ENCODE results near the gene FAM43B.
"Not testable (repeated sequence)": the region's sequence is repeated elsewhere in the genome, so short reads cannot be mapped to it uniquely, and the experiment has no call there.

Gene FAM43B, protein sequence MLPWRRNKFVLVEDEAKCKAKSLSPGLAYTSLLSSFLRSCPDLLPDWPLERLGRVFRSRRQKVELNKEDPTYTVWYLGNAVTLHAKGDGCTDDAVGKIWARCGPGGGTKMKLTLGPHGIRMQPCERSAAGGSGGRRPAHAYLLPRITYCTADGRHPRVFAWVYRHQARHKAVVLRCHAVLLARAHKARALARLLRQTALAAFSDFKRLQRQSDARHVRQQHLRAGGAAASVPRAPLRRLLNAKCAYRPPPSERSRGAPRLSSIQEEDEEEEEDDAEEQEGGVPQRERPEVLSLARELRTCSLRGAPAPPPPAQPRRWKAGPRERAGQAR

DNA sequence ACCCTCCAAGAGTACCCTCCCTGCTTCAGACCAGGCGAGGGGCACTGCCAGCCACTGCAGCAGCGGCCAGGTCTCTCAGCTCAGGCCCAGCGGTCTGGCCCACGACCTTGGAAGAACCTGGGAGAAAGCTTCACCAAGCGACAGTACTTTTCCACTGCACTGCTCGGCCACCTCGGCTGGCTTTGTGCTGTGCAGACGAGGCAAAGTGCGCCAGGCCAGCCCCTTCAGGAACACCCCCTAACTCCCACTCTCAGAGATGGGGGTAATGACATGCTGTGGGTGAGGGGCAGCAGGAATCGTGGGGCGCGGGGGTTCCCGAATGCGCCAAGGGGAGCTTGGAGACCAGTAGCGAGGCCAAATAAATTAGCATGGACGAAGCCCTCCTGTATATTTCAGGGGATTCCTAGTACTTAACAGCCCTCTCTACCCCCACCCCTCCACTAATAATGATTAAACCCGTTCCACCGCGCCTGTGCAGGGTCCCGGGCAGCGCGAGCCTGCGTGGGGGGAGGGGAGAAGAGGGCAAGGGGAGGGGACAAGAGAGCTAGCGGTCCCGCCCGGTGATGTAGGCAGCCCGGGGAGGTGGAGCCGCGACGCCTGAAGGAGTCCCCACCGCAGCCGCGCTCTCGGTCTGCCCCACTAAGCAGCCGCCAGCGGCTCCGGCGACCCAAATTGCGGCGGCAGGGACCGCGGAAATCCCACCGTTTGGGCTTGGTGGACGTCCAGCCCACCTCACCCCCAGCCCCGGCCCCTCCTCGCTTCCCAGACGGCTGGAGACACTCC, at the start of gene FAM43B:
Gene FAM43B (plus strand): TSS at position 629 of the 783 bp plus-strand sequence. CDS start 401 bp downstream, outside the sequence.
- DNase-seq, result no peak

DNA sequence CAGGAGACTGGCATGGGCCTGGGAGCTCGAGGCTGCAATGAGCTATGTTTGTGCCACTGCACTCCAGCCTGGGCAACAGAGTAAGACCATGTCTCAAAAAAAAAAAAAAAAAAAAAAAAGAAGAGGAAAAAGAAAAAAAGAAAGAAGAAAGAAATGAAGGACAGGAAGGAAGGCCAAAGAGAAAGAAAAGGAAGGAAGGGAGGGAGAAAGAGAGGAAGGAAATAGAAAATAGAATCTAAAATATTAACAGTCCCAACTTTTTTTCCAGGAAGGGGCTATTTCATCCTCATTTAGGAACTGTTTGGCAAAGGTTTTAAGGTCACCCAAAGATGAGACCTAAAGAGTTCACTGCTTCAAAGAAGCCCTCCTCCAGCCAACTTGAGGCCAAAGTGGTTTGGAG, 46.9 kb upstream of the FAM43B start:
- DNase-seq, result no peak

DNA sequence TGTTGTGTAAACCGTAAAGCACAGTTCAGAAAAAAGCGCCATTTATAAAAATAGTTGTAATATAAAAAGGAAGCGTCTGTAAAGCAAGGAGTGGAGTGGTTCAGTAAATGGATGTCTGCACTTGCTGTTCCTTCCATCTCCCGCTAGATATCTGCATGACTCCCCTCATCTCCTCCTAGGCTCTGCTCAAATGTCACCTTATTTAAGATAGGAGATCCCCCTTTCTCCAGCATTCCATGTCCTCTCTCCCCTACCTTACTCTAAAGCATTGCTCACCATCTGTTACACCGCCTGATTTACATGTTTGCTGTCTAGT, 45.2 kb upstream of the FAM43B start:
- DNase-seq, result no peak

DNA sequence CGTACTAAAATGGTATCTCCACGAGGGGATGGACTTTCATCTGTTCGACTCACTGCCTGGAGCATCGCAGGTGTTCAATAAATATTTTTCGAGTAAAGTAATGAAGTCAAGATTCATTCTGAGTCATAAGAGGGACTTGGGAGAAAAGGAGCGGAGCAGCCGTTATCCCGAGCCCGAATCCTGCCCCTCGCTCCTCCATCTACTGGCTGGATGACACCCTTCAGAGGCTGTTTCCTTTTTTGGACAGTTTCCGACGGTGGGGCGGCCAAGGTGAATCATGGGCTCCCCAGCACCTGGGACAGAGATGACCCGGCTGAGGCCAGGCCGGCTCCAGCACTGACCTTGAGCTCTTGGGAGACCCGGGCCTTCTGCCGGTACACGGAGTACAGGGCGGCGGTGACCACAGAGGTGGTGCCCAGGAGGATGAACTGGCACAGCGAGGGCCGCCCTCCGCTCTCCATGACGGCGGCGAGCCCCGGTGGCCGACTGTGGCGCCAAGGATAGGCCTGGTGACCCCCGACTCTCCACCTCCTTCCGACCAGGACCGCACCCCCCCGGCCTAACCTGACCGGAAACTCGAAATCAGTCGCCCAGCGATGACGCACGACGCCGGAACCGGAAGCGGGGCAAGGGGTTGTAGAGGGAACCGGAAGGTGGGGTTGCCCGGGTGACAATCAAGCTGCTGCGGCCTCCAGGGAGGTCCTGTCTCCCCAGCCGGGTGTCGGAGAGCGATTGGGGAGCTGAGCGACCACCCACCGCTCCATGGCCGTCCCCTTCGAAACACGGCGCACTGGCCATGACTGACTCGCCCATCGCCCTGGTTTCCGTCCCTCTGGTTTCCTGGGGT, 44.6 kb upstream of the FAM43B start, which contains the start of gene MUL1:
Gene MUL1 (minus strand): TSS at position 588 of the 847 bp plus-strand sequence. CDS start 127 bp downstream, at position 461.
- DNase-seq, result peak; percentile 66

DNA sequence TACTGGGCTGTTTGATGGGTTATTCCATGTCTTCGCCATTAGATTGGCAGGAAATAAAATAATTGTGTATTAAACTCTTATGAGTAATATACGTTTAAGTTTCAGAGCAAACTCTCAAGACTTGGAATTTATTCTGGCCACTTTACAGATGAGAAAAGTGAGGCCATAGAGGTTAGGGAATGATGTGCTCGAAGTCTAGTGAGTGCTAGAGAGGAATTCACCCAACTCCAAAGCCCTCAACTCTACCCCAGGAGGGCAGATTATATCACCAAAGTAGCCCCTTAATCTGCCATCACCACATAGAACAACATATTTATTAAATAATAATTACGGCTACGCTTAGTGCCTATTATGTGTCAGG, 44.0 kb upstream of the FAM43B start:
- no peak for DNase-seq

DNA sequence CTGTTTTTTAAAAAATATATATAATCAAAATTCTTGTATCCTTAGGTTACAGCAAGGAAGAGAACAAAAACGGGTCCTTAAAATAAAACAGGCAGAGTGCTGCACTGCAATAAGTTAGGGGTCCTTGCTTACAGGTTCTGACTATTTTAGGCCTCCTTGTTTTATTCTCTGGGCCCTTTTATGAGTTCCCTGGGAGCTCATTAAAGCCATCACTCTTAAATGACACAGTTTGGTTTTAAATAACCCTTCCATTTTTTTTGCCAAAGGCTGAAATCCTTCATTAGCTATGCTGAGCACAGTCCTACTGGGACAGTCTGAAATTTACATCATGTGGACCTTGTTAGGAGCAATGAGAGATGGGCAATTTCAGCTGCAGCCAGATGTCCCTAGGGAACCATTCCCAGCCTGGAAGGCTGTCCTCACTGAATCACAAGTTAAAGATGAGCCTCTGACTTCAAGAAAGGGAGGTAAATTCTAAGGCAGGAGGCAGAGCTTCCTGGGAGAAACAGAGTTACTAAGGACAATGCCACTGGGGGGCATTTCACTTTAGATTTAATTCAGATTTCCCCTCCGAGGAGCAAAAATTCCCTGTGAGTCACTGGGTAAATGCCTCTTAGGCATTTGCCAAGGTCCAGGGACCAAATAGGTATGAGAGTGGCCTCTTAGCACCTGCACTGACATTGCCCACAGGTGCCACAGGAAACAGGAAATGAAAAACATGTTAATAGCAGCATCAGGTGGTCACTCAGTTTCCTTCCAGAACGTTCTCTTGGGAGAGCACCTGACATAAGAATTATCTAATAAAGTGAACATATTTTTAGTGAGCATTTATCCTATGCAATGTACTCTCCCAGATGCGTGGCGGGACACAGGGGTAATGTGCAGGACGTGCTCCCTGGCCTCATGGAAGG, 40.6 kb upstream of the FAM43B start:
- DNase-seq, result no peak

DNA sequence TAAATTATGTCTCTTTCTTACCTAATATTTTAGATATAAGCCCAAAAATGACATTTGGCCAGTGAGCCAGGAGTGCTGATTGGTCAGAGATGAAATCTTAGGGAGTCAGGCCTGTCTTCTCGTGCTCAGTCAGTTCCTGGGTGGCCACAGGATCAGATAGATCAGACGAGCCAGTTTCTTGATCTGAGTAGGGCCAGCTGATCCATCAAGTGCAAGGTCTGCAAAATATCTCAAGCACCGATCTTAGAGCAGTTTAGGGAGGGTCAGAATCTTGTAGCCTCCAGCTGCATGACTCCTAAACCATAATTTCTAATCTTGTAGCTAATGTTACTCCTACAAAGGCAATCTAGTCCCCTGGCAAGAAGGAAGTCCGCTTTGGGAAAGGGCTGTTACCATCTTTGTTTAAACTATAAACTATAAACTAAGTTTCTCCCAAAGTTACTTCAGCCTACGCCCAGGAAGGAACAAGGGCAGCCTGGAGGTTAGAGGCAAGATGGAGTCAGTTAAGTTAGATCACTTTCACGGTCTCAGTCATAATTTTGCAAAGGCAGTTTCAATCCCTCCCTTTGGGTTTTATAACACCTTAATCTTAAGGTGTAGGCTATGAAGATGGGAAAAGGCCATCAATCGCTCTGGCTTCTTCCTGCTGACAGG, 32.6 kb upstream of the FAM43B start:
- DNase-seq, result not testable (repeated sequence)

DNA sequence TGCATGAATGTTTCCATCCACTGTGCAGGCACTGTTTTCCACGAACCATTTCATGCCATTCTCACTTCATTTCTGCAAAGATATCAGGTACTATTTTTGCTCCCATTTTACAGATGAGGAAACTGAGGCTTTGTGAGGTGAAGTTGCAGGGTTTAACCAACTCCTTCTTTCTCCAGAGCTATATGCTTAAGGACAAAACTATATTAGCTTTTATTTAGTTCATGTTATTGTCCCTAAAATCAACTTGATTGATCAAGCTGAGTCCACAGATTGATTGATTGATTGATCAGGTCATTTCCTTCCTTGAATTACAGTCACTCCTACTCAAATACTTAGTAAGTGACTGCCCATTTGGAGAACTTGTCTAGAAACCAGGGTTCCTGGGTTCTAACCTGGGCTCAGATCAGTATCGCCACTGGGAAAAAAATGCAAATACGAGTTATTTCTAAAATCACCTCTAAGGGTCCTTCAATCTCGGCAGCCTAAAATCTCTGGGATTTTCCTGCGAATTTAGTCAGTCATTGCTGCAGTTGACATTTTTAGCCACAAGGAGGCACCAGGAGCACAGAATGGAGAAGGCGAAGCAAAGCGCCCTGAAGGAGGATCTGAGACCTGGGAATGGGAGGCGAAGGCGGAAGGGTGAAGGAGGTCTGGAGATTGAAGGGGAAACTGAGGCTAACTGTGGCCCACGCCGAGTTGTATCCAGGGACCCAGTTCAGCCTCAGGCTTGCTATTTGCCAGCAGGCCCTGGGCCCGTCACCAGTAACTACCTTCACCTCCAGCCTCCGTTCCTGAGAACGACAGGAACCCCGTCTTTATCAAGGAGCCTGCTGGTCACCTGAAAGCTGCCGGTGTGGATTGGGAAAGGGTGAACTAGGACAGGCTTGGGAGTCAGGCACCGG, 30.2 kb upstream of the FAM43B start:
- DNase-seq, result peak; percentile 58

DNA sequence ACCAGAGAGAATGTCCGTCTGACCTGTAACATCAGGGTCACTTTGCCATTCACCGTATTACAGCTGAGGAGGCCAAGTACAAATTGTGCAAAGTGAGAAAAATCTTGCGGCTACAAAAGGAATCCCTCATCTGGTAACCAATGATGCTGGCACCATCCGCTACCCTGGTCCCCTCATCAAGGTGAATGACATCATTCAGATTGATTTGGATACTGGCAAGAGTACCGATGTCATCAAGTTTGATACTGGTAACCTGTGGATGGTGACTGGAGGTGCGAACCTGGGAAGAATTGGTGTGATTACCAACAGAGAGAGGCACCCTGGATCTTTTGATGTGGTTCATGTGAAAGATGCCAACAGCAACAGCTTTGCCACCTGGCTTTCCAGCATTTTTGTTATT, 26.1 kb upstream of the FAM43B start:
- no peak for DNase-seq

DNA sequence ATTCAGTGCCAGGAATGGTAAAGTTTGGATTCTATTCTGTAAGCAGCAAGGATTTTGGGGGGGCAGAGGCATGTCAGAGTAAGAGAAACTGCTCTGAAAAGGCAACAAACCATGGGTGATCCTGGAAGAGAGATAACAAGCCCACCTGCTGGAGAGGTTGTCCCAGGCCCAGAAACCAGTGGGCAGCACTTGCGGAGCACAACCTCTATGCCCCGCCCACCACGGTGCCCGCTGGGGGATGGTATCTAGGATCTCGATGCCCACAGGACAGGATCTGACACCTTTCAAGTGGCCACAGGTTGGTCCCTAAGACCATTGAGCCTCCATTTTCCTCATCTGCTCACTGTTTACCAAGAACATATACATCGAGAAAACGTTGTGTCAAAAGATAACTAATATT, 24.2 kb upstream of the FAM43B start:
- no peak for DNase-seq

DNA sequence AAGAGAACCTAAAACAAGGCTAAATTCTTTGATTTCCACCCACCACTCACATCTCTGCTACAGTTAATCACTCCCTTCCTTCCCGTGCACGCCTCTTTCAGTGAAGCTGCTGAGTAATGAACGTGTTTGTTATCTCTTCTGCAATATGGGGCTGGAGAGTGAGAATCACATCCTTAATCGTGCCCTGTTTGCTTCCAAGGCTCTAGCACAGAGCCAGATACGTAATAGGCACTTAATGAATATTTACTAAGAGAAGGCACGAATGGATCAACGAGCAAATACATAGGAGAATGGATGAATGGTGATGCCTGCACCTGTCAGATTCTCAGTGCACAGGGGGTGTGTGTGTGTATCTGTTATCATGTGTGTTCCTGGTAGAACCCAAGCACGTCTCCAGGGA, 22.1 kb upstream of the FAM43B start:
- no peak for DNase-seq

DNA sequence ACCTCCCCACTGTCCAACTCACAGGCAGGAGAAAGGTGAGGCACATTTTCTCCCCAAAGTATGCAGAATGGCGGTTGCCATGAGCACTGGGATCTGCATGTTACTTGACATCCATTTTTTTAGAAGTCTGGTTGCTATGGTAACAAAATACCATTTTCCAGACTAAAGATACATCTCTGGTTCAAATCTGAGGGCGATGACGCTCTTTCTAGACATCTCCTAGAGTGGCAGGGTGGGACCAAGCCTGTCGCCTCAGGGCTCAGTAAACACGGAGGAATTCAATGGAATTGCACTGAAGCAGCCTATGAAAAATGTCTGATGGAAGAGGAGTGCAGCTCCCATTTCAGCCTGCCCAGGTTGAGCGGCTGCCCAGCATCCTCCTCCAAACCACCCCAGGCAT, 21.5 kb upstream of the FAM43B start:
- no peak for DNase-seq

DNA sequence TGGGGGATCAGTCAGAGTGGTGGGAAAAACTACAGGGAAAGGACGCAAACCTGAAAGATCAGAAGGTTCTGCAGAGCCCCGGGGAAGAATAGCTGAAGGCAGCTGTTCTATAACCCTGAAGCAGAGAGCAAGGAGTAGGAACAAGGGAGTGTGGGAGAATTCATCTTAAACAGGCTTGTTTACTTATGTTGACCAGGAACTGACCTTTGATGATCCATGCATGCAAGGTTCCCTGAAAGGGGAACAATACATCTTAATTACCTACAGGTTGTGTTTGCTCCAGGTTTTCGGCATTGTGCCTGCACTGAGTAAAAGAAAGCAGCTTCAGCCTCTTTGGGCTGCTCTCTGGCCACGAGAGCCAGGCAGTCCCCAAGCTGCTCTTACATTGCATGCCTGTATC, 18.7 kb upstream of the FAM43B start:
- DNase-seq, result no peak

DNA sequence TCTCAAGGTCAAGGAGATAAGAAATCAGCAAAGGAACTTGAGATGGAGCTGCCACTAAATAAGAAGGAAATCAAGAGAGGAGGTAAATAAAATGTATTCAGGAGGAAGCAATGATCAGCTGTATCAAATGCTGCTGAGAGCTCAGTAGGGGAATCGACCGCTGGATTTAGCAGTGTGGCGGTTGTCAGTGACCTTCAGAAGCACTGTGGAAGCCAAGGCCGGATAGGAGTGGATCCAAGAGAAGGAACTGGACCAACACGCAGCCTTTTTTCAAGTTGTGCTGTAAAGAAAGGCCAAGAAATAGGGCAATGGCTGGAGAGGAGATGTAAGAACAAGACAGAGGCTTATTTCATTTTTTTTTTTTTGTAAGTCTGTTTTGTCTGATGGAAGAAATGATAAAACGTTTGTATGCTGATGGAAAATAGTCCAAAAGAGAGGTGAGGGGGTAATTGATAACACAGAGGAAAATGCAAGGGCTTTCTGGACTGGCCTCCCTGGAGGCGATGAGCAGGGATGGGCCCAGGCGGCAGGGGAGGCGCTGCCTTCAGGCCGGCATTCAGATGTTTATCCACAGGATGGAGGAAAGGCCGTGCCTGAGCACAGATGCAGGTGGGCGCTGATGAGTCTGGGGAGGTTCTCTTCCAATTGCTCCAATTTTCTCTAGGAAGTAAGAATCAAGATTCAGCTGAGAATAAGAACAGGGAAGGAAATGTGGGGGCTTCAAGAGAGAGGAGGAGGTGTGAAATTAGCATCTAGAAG, 17.5 kb upstream of the FAM43B start:
- no peak for DNase-seq

DNA sequence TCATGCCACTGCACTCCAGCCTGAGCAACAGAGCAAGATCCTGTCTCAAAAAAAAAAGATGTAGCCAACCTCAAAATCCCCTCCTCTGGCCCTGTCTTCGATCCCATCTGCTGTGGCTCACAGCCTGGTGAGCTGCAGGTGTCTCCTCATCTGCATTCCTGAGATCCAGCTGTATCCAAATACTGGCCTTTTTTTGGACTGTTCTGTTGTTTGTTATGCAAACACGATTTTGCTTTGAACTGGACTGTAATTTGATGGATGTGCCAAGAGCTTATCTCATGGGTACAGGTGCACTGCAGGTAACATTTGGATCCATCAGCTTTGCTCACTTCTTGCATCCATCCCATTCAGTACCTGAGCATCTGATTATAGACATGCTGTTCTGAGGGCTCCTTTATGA, 14.1 kb upstream of the FAM43B start:
- DNase-seq, result no peak

DNA sequence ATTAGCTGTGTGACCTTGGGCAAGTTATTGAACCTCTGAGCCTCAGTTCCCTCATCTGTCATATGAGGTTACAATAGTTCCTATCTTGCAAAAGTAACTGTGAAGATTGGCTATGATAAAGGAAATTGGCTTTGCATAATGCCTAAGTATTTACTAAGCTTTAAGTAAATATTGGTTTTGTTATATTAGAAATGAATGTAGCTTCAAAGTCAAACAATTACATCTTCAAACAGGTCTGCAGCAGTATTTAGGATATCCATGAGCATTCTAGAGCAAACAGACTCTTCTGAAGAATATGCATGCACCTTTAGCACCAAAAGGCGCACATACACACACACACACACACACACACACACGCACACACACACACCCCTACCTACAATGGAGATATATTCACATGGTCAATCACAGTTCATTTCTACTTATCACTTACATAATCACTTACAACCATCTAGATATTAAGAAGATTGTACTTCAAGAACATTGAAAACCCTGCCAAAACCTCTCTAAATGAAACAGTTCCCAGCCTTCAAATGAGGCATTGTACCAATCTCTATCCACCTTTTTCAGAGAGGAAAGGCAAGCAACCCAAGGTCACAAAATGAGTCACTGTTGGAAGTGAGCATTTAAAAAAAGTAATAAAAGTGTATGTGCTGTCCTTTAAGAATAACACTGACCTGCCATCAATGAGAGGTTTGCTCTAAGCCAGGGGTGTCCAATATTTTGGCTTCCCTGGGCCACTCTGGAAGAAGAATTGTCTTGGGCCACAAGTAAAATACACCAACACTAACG, 13.4 kb upstream of the FAM43B start:
- no peak for DNase-seq

DNA sequence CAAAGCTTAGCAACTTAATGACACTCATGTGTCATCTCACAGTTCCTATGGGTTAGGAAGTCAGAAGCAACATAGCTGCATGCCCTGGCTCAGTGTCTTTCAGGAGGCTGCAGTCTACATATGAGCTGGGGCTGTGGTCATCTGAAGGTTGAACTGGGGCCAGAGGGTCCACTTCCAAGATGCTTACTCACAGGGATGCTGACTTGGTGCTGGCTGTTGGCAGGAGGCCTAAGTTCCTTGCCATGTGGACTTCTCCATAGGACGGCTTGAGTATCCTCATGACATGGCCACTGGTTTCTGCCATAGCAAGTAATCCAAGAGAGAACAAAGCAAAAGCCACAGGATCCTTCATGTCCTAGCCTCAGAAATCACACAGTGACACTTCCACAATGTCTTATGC, 12.1 kb upstream of the FAM43B start:
- no peak for DNase-seq

DNA sequence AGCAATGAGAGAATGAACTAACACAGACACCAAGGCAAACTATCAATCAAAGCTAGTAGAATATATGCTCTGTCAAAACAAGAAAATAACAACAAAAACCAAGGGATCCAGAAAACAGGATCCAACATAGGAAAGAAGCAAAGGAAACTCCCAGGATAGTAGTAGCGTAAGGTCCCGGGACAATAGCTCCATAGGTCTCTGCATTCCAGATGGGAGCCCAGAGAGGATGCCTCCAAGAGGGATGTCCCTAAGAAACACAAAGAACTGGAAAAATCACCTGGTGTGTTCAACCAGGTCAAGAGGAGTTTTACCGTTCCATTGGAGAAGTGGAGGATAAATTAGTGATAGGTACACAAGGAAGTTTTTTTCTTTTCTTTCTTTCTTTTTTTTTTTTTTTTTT, 5.7 kb upstream of the FAM43B start:
- no peak for DNase-seq

DNA sequence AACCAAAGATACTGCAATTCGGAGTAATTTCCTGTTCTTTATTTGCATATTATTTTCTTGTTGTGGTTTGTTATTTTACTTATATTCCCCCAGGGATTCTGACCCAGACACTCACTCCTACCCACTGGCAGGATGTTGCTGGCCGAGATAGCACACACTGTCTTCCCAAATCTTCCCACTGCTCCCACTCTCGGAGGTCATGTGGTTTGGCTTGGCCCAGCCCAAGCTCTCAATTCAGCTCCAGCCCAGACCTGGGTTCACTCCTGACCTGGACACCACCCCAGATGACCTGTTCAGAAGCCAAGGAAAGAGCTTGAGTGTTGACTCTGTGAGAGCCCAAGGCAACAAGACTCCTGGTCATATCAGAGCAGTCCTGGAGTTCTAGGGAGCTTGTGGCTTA, 1.2 kb upstream of the FAM43B start:
- no peak for DNase-seq
